ENCODE measurements around the gene CFAP74.
"Not testable (repeated sequence)": the region's sequence is repeated elsewhere in the genome, so short reads cannot be mapped to it uniquely, and the experiment has no call there.

CFAP74 gene

GRCh38 chr1:1984560-1985070 is 19.0 kb downstream of the CFAP74 start:
- no peak for DNase-seq (ENCODE audit: low read depth)

- DNase-seq (ENCODE audit: low read depth) = no peak
Measured at GRCh38 chr1:1982379-1983232, 21.0 kb downstream of the CFAP74 start.

GRCh38 chr1:1981631-1982327 is 21.8 kb downstream of the CFAP74 start:
- DNase-seq (ENCODE audit: low read depth) = not testable (repeated sequence)

GRCh38 chr1:1981142-1981500 is 22.5 kb downstream of the CFAP74 start:
- no peak for DNase-seq (ENCODE audit: low read depth)

GRCh38 chr1:1980467-1981141 is 23.0 kb downstream of the CFAP74 start:
- no peak for DNase-seq (ENCODE audit: low read depth)

- no peak for DNase-seq (ENCODE audit: low read depth)
Measured at GRCh38 chr1:1979482-1980165, 24.0 kb downstream of the CFAP74 start.

- not testable (repeated sequence) for DNase-seq (ENCODE audit: low read depth)
Measured at GRCh38 chr1:1978690-1979481, 24.7 kb downstream of the CFAP74 start.

GRCh38 chr1:1978108-1978507 is 25.5 kb downstream of the CFAP74 start:
- DNase-seq (ENCODE audit: low read depth) = no peak

GRCh38 chr1:1976031-1976430 is 27.6 kb downstream of the CFAP74 start:
- no peak for DNase-seq (ENCODE audit: low read depth)

- no peak for DNase-seq (ENCODE audit: low read depth)
Measured at GRCh38 chr1:1975535-1975934, 28.1 kb downstream of the CFAP74 start.

- DNase-seq (ENCODE audit: low read depth) = no peak
Measured at GRCh38 chr1:1974834-1975233, 28.8 kb downstream of the CFAP74 start.

GRCh38 chr1:1973716-1974642 is 29.6 kb downstream of the CFAP74 start:
- no peak for DNase-seq (ENCODE audit: low read depth)

GRCh38 chr1:1972976-1973715 is 30.4 kb downstream of the CFAP74 start:
- no peak for DNase-seq (ENCODE audit: low read depth)

- DNase-seq (ENCODE audit: low read depth) = no peak
Measured at GRCh38 chr1:1971688-1972087, 31.9 kb downstream of the CFAP74 start.

- no peak for DNase-seq (ENCODE audit: low read depth)
Measured at GRCh38 chr1:1971017-1971416, 32.6 kb downstream of the CFAP74 start.

- DNase-seq (ENCODE audit: low read depth) = no peak
Measured at GRCh38 chr1:1969953-1970716, 33.5 kb downstream of the CFAP74 start.

- no peak for DNase-seq (ENCODE audit: low read depth)
Measured at GRCh38 chr1:1969505-1969900, 34.1 kb downstream of the CFAP74 start.

- no peak for DNase-seq (ENCODE audit: low read depth)
Measured at GRCh38 chr1:1968767-1969504, 34.6 kb downstream of the CFAP74 start.

Measured in GM04504 (cell line).